Keratinocyte (primary cell): ENCODE results near the gene TAPT1. TPM values are rescaled to one million over a fixed set of nuclear protein-coding genes. Genes with fewer than 3 reads are reported as not detected.

Experiments
- DNase-seq: peaks from one replicate; pipeline ENCODE4 v3.0.0-alpha.2; 2011; ENCODE audit warnings: low read depth, missing footprints, low spot score
- FAIRE-seq: peaks from 2 replicates; lab custom pipeline; 2011; peaks lifted over from hg19 to GRCh38; lab: Jason Lieb, UNC
- H2AFZ ChIP-seq: 2 replicates; pipeline ENCODE4 v1.6.0; 2012; ENCODE audit warnings: low read length, control low read depth, inconsistent platforms; ENCODE audit not compliant: control insufficient read depth
- H3K27ac ChIP-seq: 2 replicates; pipeline ENCODE4 v1.5.1; 2011; ENCODE audit warnings: low read length; ENCODE audit not compliant: control insufficient read depth, insufficient read depth
- H3K27me3 ChIP-seq: 3 replicates; pipeline ENCODE4 v1.6.0; 2011; ENCODE audit warnings: low read length; ENCODE audit not compliant: control insufficient read depth, insufficient read depth; ENCODE audit errors: extremely low read depth
- H3K36me3 ChIP-seq, 2 experiments: 2 replicates in 1 of 2; 3 replicates in 1 of 2; pipeline ENCODE4 v1.5.1; 2011; ENCODE audit warnings: low read length in 2 of 2, mild to moderate bottlenecking in 1 of 2; ENCODE audit not compliant: control insufficient read depth in 2 of 2, insufficient read depth in 2 of 2; ENCODE audit errors: extremely low read depth in 1 of 2
- H3K4me1 ChIP-seq: 3 replicates; pipeline ENCODE4 v1.5.1; 2011; ENCODE audit warnings: low read length; ENCODE audit not compliant: control insufficient read depth, insufficient read depth; ENCODE audit errors: extremely low read depth
- H3K4me2 ChIP-seq: 3 replicates; pipeline ENCODE4 v1.6.0; 2011; ENCODE audit warnings: low read depth, low read length; ENCODE audit not compliant: control insufficient read depth, insufficient read depth; ENCODE audit errors: extremely low read depth
- H3K4me3 ChIP-seq, 3 experiments: fragments of 200-600 bp in 1 of 3; sonication (generic) in 1 of 3; 2 replicates in 2 of 3; 3 replicates in 1 of 3; pipeline ENCODE4 v1.5.1; 2011 to 2016; ENCODE audit warnings: low read length in 3 of 3, mild to moderate bottlenecking in 3 of 3, control low read depth in 2 of 3, inconsistent platforms in 1 of 3, low read depth in 1 of 3, mixed read lengths in 1 of 3, mixed run types in 1 of 3, moderate library complexity in 1 of 3; ENCODE audit not compliant: control insufficient read depth in 2 of 3, insufficient read depth in 2 of 3; ENCODE audit errors: extremely low read depth in 1 of 3
- H3K79me2 ChIP-seq: 2 replicates; pipeline ENCODE4 v1.6.0; 2012; ENCODE audit warnings: low read length; ENCODE audit not compliant: control insufficient read depth, insufficient read depth
- H3K9ac ChIP-seq: 3 replicates; pipeline ENCODE4 v1.6.0; 2011; ENCODE audit warnings: low read length; ENCODE audit not compliant: control insufficient read depth, insufficient read depth; ENCODE audit errors: extremely low read depth
- H3K9me1 ChIP-seq: 3 replicates; pipeline ENCODE4 v1.6.0; 2011; ENCODE audit warnings: low read length; ENCODE audit not compliant: control insufficient read depth, insufficient read depth; ENCODE audit errors: extremely low read depth
- H3K9me3 ChIP-seq: 2 replicates; pipeline ENCODE4 v1.5.1; 2012; ENCODE audit warnings: low read depth, low read length; ENCODE audit not compliant: control insufficient read depth
- H4K20me1 ChIP-seq: 3 replicates; pipeline ENCODE4 v1.6.0; 2011; ENCODE audit warnings: low read length; ENCODE audit not compliant: control insufficient read depth, insufficient read depth; ENCODE audit errors: extremely low read depth
- CTCF ChIP-seq, 3 experiments: IDR thresholded peaks in 1 of 3; conservative IDR thresholded peaks in 1 of 3; optimal IDR thresholded peaks in 1 of 3; 2 replicates in 2 of 3; 3 replicates in 1 of 3; pipeline versions ENCODE3 to v1.5.1; 2011; ENCODE audit warnings: low read length in 3 of 3, mild to moderate bottlenecking in 3 of 3, moderate library complexity in 2 of 3, control low read depth in 1 of 3, inconsistent platforms in 1 of 3; ENCODE audit not compliant: insufficient read depth in 2 of 3; ENCODE audit errors: extremely low read depth in 1 of 3
- EZH2 ChIP-seq: IDR thresholded peaks from one replicate; pipeline ENCODE4 v1.6.1; 2012; ENCODE audit warnings: inconsistent platforms, mild to moderate bottlenecking, low read length, moderate library complexity
- dilution Hi-C: fragments of 300-500 bp; cut with MboI; formaldehyde crosslinking; loops from one replicate; pipeline ENCODE4 v1.7.0; 2020; ENCODE audit warnings: low sequenced_read_pairs; ENCODE audit not compliant: extremely low pct_ligation_motif_present
- polyA plus RNA-seq, 5 experiments: library from polyadenylated mRNA; depleted of rRNA in 3 of 5; stranded (reverse) in 3 of 5; stranded (forward) in 1 of 5; unstranded in 1 of 5; fragments of >200 nt; gene quantifications; 1 replicate in 1 of 5; 2 replicates in 3 of 5; 3 replicates in 1 of 5; pipeline versions ENCODE4 v1.2.1 to v1.2.3, GENCODE V29; 2011 to 2012; ENCODE audit warnings: missing spikeins in 2 of 5, low read depth in 1 of 5, low replicate concordance in 1 of 5

Gene TAPT1
- polyA plus RNA-seq, 1 donor (not counting 4 experiments of a cell fraction or from before 2014, with no cell fraction given): 10.7 TPM

DNA sequence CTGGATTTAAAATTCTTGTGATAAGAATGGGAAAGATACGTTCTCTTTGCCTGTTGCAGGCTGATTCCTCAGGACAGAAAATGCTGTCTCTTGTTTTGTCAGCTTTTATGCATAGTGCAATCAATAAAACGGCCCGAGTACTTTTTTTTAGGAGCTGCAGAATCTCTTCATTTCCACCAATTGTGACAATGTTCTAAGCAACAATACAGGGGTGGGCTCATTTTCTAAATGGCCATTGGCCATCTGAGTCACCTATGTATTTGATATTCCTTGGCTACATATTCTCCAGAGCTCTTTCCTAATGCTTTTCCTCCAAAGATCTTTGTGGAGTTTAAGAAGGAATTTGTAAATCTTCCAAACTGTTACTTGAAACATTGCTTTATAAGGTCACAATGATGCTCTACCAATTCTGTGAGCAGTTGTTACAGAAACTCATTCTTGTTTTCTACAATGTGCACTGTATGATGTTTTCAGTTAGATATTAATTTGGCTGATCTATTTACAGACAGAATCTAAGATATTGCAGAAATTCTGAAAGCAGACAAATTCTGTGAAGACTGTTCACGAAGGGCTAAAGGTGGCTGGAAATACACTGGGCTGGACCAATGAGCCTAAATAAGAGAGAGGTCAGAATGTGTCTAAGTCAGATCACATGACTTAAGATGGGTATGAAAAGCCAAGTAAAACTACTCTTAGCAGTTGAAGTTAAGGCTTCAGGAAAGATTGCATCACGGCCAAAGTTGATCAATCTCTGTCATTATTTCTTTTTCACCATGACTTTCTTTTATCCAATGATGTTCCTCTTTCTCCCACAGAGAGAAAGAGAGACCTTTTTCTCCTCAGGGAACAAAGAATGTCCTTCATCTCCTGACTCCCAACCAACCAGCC, 33.4 kb downstream of the TAPT1 start:
- DNase-seq: no peak
- H3K36me3 ChIP-seq: peaks cover 0 to 2% of the 10 kb centered on the region in 2 experiments
- H3K9me1 ChIP-seq: no peaks in the 10 kb centered on the region
- H3K9ac ChIP-seq: no peak overlapping the region
- H3K79me2 ChIP-seq: no peaks in the 10 kb centered on the region
- no peak overlapping the region for H3K27ac ChIP-seq
- no peaks in the 10 kb centered on the region for H4K20me1 ChIP-seq
- FAIRE-seq: no peak
- no peak overlapping the region for H2AFZ ChIP-seq
- no peak overlapping the region for H3K4me3 ChIP-seq
- dilution Hi-C loops: no loop called here
- no peaks in the 10 kb centered on the region for H3K9me3 ChIP-seq
- peaks cover 7% of the 10 kb centered on the region for H3K4me1 ChIP-seq
- TF ChIP-seq CTCF (optimal IDR thresholded peaks at IDR 0.05 in 1 of 3, IDR thresholded peaks at IDR 0.05 in 1 of 3, conservative IDR thresholded peaks at IDR 0.05 in 1 of 3; ENCODE audit: extremely low read depth in 1 of 3, insufficient read depth in 2 of 3, low read length in 3 of 3) (no peak), EZH2 (no peak)
- no peak overlapping the region for H3K4me2 ChIP-seq
- no peaks in the 10 kb centered on the region for H3K27me3 ChIP-seq

GRCh38 chr4:16192057-16192456, 34.2 kb downstream of the TAPT1 start:
- TF ChIP-seq CTCF (optimal IDR thresholded peaks at IDR 0.05 in 1 of 3, IDR thresholded peaks at IDR 0.05 in 1 of 3, conservative IDR thresholded peaks at IDR 0.05 in 1 of 3; ENCODE audit: extremely low read depth in 1 of 3, insufficient read depth in 2 of 3, low read length in 3 of 3) (no peak), EZH2 (no peak)
- DNase-seq: no peak
- Histone ChIP-seq H2AFZ (no peak overlapping the region), H4K20me1 (no peaks in the 10 kb centered on the region), H3K4me3 (no peak overlapping the region), H3K4me2 (no peak overlapping the region), H3K27ac (no peak overlapping the region), H3K9ac (no peak overlapping the region), H3K9me1 (no peaks in the 10 kb centered on the region), H3K79me2 (no peaks in the 10 kb centered on the region), H3K36me3 (peaks cover 0 to 2% of the 10 kb centered on the region in 2 experiments), H3K9me3 (no peaks in the 10 kb centered on the region), H3K27me3 (no peaks in the 10 kb centered on the region), H3K4me1 (peaks cover 7% of the 10 kb centered on the region)
- dilution Hi-C loops: no loop called here
- no peak for FAIRE-seq
